ENCODE results near the gene CINP. TPM values are rescaled to one million over a fixed set of nuclear protein-coding genes. Genes with fewer than 3 reads are reported as not detected.
A peak's percentile ranks its signal among the peaks of the same experiment; 100 is the strongest.

Gene CINP
- polyA plus RNA-seq, 1 donor from 2014 or later: 23.1 TPM

GRCh38 chr14:102362084-102362483 lies 606 bp downstream of the CINP start:
- Histone ChIP-seq H3K4me3 (ENCODE audit: low read length) (peak overlapping the region; percentile 78), H4K20me1 (ENCODE audit: insufficient read depth) (no peaks in the 10 kb centered on the region), H3K27me3 (ENCODE audit: insufficient read depth, low read depth, low read length) (no peaks in the 10 kb centered on the region), H3K27ac (ENCODE audit: low read length) (peak overlapping the region; percentile 88), H3K9ac (ENCODE audit: low read length) (peak overlapping the region; percentile 86), H3K9me3 (ENCODE audit: low read length) (no peaks in the 10 kb centered on the region), H3K36me3 (ENCODE audit: insufficient read depth, low read length) (peaks cover 5% of the 10 kb centered on the region), H3K9me2 (ENCODE audit: insufficient read depth, low read length) (no peaks in the 10 kb centered on the region), H3K4me2 (ENCODE audit: low read length) (peak overlapping the region; percentile 74), H3F3A (ENCODE audit: insufficient read depth, low read length, poor library complexity, severe bottlenecking) (no peaks in the 10 kb centered on the region), H2AFZ (ENCODE audit: low read depth, low read length) (peak overlapping the region; percentile 89), H3K79me2 (replicated peaks; ENCODE audit: insufficient read depth, low read length) (peaks cover 29% of the 10 kb centered on the region)
- no peak for TF ChIP-seq RAD21 (conservative IDR thresholded peaks at IDR 0.05)
- no peak for TF ChIP-seq EP300 (conservative IDR thresholded peaks at IDR 0.05; ENCODE audit: poor library complexity, severe bottlenecking)
- no peak for TF ChIP-seq POLR2AphosphoS5 (IDR thresholded peaks at IDR 0.05)
- no peak for TF ChIP-seq REST (IDR thresholded peaks at IDR 0.05; ENCODE audit: borderline replicate concordance)
- TF ChIP-seq SMC3 (conservative IDR thresholded peaks at IDR 0.05; ENCODE audit: poor library complexity): no peak
- no peak for TF ChIP-seq CTCF (IDR thresholded peaks at IDR 0.05; ENCODE audit: poor library complexity, severe bottlenecking)
- TF ChIP-seq TAF1 (IDR thresholded peaks at IDR 0.05; ENCODE audit: low read depth): no peak
- TF ChIP-seq EZH2 (IDR thresholded peaks at IDR 0.05; ENCODE audit: borderline replicate concordance, insufficient read depth, low read length, poor library complexity, severe bottlenecking): no peak
- no peak for TF ChIP-seq MXI1 (conservative IDR thresholded peaks at IDR 0.05; ENCODE audit: poor library complexity, severe bottlenecking)

GRCh38 chr14:102360388-102360787 lies 2.3 kb downstream of the CINP start:
- Histone ChIP-seq H2AFZ (ENCODE audit: low read depth, low read length) (no peak overlapping the region), H3K27ac (ENCODE audit: low read length) (no peak overlapping the region), H3K9me2 (ENCODE audit: insufficient read depth, low read length) (no peaks in the 10 kb centered on the region), H3F3A (ENCODE audit: insufficient read depth, low read length, poor library complexity, severe bottlenecking) (no peaks in the 10 kb centered on the region), H3K36me3 (ENCODE audit: insufficient read depth, low read length) (peaks cover 5% of the 10 kb centered on the region), H3K27me3 (ENCODE audit: insufficient read depth, low read depth, low read length) (no peaks in the 10 kb centered on the region), H3K79me2 (replicated peaks; ENCODE audit: insufficient read depth, low read length) (peaks cover 20% of the 10 kb centered on the region), H3K4me2 (ENCODE audit: low read length) (no peak overlapping the region), H3K9me3 (ENCODE audit: low read length) (no peaks in the 10 kb centered on the region), H3K9ac (ENCODE audit: low read length) (no peak overlapping the region), H4K20me1 (ENCODE audit: insufficient read depth) (no peaks in the 10 kb centered on the region), H3K4me3 (ENCODE audit: low read length) (no peak overlapping the region)
- TF ChIP-seq SMC3 (conservative IDR thresholded peaks at IDR 0.05; ENCODE audit: poor library complexity): no peak
- no peak for TF ChIP-seq TAF1 (IDR thresholded peaks at IDR 0.05; ENCODE audit: low read depth)
- no peak for TF ChIP-seq EZH2 (IDR thresholded peaks at IDR 0.05; ENCODE audit: borderline replicate concordance, insufficient read depth, low read length, poor library complexity, severe bottlenecking)
- TF ChIP-seq RAD21 (conservative IDR thresholded peaks at IDR 0.05): no peak
- TF ChIP-seq CTCF (IDR thresholded peaks at IDR 0.05; ENCODE audit: poor library complexity, severe bottlenecking): no peak
- no peak for TF ChIP-seq POLR2AphosphoS5 (IDR thresholded peaks at IDR 0.05)
- TF ChIP-seq MXI1 (conservative IDR thresholded peaks at IDR 0.05; ENCODE audit: poor library complexity, severe bottlenecking): no peak
- no peak for TF ChIP-seq REST (IDR thresholded peaks at IDR 0.05; ENCODE audit: borderline replicate concordance)
- TF ChIP-seq EP300 (conservative IDR thresholded peaks at IDR 0.05; ENCODE audit: poor library complexity, severe bottlenecking): no peak

All from neural cell (in vitro differentiated cells).